ENCODE results near the gene CACNG6. TPM values are rescaled to one million over a fixed set of nuclear protein-coding genes. Genes with fewer than 3 reads are reported as not detected.

The CACNG6 gene
- total and polyA plus RNA-seq, 10 of the 15 experiments (the other 5 are each of a cell fraction or from before 2014, with no cell fraction given): 0.07 TPM; not detected in 9

DNA sequence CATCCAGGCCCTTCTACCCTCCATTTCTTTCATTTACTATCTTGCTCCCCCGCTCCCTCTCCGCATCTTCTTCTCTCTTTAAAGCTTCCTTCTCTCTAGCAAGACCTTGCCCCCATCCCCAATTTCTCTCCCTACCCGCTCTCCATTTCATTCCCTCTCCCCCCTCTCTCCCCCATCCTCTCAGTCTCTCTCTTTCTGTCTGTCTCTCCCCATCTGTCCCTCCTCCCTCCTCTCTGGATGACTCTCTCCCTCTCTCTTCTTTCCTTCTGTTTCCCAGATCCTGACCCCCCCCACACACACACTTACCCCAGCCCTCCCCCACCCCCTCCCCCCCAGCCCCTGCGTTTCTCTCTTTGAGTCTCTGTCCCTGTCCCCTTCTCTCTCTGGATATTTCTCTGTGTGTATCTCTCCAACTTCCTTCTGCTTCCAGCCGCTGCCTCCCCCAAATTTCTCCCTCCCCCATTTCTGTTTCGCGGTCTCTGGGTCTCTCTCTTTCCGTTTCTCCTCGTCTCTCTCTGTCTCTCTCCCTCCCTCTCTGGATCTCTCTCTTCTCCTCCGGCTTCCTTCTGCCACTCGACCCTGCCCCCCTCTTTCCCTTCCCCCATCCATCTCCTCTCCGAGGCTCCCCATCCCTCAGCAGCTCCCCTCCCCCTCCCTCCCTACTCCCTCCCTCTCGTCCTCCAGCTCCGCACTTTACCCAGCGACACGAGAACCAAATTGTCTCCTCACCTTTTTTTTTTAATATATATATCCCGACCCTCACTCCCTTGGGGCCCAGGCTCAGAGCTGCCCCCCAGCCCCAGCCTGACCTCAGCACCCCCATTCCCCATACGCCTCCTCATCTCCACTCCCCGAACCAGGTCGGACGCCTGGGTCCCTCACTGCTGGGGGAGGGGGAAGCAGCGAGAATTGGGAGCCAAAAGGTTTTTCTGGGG, 32.3 kb upstream of the CACNG6 start (continued):
- TF ChIP-seq STAT3 (IDR thresholded peaks at IDR 0.05; ENCODE audit: low read depth, low read length) (no peak), SREBF2 (IDR thresholded peaks at IDR 0.05; ENCODE audit: low read length) (no peak), RELA (IDR thresholded peaks at IDR 0.05; ENCODE audit: borderline replicate concordance, partially characterized antibody) (no peak), STAT1 (conservative IDR thresholded peaks at IDR 0.05) (no peak), YY1 (IDR thresholded peaks at IDR 0.05; ENCODE audit: low read depth, low read length) (no peak)

DNA sequence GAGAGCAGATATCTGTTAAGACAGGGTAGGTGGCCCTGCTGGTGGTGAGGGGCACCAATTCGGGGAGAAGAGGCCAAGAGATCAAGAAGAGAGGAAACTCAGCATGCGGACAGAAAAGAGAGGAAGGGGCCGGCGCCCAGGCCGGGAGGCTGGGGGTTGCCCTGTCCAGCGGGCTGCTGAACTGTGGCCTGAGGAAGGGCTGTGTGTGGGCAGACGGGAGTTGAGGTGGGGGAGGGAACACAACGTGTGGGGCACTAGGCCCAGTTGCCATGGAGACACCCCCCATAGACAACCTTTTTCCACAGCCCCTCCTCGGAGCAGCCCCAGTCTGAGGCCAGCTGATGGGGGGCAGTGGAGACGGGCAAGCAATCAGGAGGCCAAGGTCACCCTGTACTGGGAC, 31.2 kb upstream of the CACNG6 start:
- no peaks in the 10 kb centered on the region for H3K27me3 ChIP-seq (replicated peaks in 1 of 2; ENCODE audit: control insufficient read depth in 2 of 2, insufficient read depth in 2 of 2, low read length in 1 of 2)
- TF ChIP-seq LARP7 (IDR thresholded peaks at IDR 0.05) (no peak), RAD51 (IDR thresholded peaks at IDR 0.05) (no peak), CHD2 (IDR thresholded peaks at IDR 0.05; ENCODE audit: borderline replicate concordance, low read depth, low read length) (no peak), SRF (IDR thresholded peaks at IDR 0.05; ENCODE audit: low read depth in 2 of 2, low read length in 2 of 2) (no peak), BMI1 (IDR thresholded peaks at IDR 0.05; ENCODE audit: borderline replicate concordance) (no peak), SIN3A (IDR thresholded peaks at IDR 0.05; ENCODE audit: low read depth, low read length) (no peak), PAX5 (IDR thresholded peaks at IDR 0.05; ENCODE audit: borderline replicate concordance, low read depth, low read length) (no peak), NRF1 (conservative IDR thresholded peaks at IDR 0.05; ENCODE audit: low read depth, low read length) (no peak), ATF7 (IDR thresholded peaks at IDR 0.05; ENCODE audit: low read depth) (no peak), TBL1XR1 (IDR thresholded peaks at IDR 0.05; ENCODE audit: low read depth, low read length) (no peak), MYB (IDR thresholded peaks at IDR 0.05; ENCODE audit: borderline replicate concordance, low read depth, low read length) (no peak), HDGF (IDR thresholded peaks at IDR 0.05) (no peak)
- TF ChIP-seq, protein P1, sequence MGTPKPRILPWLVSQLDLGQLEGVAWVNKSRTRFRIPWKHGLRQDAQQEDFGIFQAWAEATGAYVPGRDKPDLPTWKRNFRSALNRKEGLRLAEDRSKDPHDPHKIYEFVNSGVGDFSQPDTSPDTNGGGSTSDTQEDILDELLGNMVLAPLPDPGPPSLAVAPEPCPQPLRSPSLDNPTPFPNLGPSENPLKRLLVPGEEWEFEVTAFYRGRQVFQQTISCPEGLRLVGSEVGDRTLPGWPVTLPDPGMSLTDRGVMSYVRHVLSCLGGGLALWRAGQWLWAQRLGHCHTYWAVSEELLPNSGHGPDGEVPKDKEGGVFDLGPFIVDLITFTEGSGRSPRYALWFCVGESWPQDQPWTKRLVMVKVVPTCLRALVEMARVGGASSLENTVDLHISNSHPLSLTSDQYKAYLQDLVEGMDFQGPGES (IDR thresholded peaks at IDR 0.05): no peak

More for the DNA sequence above, 31.2 kb upstream of the CACNG6 start:
- ATAC-seq (no peak), DNase-seq (ENCODE audit: low read depth, low spot score) (no peak), FAIRE-seq (no peak)
- no peak overlapping the region for H3K27ac ChIP-seq (ENCODE audit: control insufficient read depth, insufficient read depth)
- no peaks in the 10 kb centered on the region for H3K36me3 ChIP-seq (ENCODE audit: control insufficient read depth in 2 of 2, insufficient read depth in 2 of 2, low read length in 1 of 2)
- RAD21 ChIA-PET (ENCODE audit: unreplicated experiment): no interaction called here
- POLR2A ChIA-PET: no interaction called here
- intact Hi-C loops (cut with micrococcal nuclease; ENCODE audit: unreplicated experiment): no loop called here
- SMC1A ChIA-PET (ENCODE audit: uncharacterized antibody, unreplicated experiment): interaction anchor here (0.7 kb wide), 1 partner anchor 393 kb away, joined by 4 read pairs; no protein-coding TSS in a partner anchor
- no peaks in the 10 kb centered on the region; the same call in 2 of the 3 replicates for H3K9me3 ChIP-seq (replicated peaks; ENCODE audit: control insufficient read depth, insufficient read depth, low read length)
- in situ Hi-C loops (cut with MboI): no loop called here
- H3K4me2 ChIP-seq (ENCODE audit: control insufficient read depth, insufficient read depth): no peak overlapping the region
- no peaks in the 10 kb centered on the region for H3K79me2 ChIP-seq (ENCODE audit: control insufficient read depth, insufficient read depth, low read length)
- H3K4me1 ChIP-seq (ENCODE audit: control insufficient read depth, insufficient read depth, low read length): no peaks in the 10 kb centered on the region
- no peaks in the 10 kb centered on the region for H4K20me1 ChIP-seq (ENCODE audit: control insufficient read depth, insufficient read depth)
- WGBS (ENCODE audit: insufficient coverage, insufficient replicate concordance, low lambda C conversion rate, missing lambda C conversion rate): 9% methylated on average over 9 of the region's 10 CpGs
- no peak overlapping the region for H2AFZ ChIP-seq (ENCODE audit: control insufficient read depth, low read depth, low read length)
- H3K4me3 ChIP-seq: no peak overlapping the region
- CTCF ChIA-PET: no interaction called here
- no peak overlapping the region for H3K9ac ChIP-seq (ENCODE audit: control insufficient read depth, insufficient read depth, low read length)
- no TSS peak for BruUV-seq (replicated peaks)
